RKO (cell line): Measurements from ENCODE around the gene LAMB1.
"Not testable (repeated sequence)": the region's sequence is repeated elsewhere in the genome, so short reads cannot be mapped to it uniquely, and the experiment has no call there.

Experiments used
- DNase-seq: peaks from one replicate; pipeline ENCODE4 v3.0.0-alpha.2; 2016; ENCODE audit warnings: low spot score

LAMB1 gene

GRCh38 chr7:107946451-107946850 lies 56.5 kb downstream of the LAMB1 start:
- no peak for DNase-seq

GRCh38 chr7:107945332-107945731 lies 57.6 kb downstream of the LAMB1 start:
- DNase-seq = no peak

DNA sequence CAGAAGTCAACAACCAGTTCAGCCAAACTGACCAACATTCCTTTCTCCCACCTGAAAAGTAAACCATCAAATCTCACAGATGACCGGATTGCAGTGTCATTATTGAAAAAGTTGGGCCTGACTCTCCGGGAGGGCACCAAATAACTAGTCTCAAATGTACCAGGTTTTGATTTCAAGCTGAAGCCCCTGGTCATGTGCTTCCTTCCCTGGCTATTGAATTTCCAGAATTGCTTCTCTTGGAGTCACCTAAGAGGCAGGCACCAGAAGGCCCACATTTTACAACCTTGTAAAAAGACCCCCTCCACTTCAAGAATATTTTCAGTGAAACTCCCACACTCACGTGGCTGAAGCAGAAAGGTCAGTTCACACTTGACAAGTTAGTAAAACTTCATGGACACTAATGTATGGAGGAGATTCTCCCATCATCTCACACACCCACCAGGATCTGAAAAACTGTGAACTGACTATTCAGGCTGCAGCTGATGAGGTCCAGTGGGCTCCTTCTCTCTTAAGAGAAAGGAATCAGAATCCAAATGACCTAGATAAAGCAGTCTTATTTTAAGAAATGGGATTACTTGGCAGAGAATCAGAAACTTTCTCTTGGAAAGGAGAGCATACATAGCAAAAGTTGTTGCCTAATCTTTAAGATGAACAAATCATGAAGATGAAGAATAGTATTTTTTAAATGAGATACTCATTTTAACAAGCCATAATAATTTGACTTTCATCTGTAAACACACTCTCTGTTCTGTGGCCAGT lies 58.4 kb downstream of the LAMB1 start:
- no peak for DNase-seq

DNA sequence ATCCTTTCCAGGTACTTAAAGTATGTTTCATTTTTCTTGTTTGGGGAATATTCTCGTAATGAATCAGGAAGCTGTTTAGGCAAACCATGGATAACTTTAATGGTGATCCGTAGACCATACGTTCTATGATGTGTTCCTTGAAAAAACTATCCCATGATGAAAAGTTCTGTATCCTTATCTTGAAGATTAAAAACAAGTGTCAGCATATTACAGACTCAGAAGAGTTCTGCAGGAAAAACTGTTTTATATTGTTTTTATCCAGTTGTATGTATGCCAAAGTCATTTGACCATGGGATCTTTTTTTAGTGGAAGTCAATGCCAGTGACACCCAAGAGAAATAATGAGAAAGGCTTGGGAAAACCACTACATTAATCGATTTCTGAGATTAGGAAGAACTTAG lies 59.9 kb downstream of the LAMB1 start:
- no peak for DNase-seq

GRCh38 chr7:107940951-107941350 lies 62.0 kb downstream of the LAMB1 start:
- DNase-seq = no peak

- DNase-seq = no peak
Measured at GRCh38 chr7:107939573-107940489, 63.1 kb downstream of the LAMB1 start.

GRCh38 chr7:107938456-107939250 lies 64.3 kb downstream of the LAMB1 start:
- no peak for DNase-seq

GRCh38 chr7:107937531-107937930 lies 65.4 kb downstream of the LAMB1 start:
- no peak for DNase-seq

DNA sequence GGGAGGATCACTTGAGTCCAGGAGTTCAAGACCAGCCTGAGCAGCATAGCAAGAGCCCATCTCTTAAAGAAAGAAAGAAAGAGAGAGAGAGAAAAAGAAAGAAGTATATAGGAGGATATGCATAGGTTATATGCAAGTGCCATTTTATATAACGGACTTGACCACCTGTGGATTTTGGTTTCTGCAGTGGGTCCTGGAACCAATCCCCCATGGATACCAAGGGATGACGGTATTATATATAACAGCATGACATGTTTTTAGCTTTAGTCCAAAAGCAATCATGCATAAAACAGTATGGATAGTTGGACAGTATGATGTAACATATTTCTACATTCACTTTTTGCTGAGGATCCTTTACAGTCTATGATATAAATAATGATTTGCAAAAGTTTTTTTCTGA lies 66.6 kb downstream of the LAMB1 start:
- DNase-seq = no peak

DNA sequence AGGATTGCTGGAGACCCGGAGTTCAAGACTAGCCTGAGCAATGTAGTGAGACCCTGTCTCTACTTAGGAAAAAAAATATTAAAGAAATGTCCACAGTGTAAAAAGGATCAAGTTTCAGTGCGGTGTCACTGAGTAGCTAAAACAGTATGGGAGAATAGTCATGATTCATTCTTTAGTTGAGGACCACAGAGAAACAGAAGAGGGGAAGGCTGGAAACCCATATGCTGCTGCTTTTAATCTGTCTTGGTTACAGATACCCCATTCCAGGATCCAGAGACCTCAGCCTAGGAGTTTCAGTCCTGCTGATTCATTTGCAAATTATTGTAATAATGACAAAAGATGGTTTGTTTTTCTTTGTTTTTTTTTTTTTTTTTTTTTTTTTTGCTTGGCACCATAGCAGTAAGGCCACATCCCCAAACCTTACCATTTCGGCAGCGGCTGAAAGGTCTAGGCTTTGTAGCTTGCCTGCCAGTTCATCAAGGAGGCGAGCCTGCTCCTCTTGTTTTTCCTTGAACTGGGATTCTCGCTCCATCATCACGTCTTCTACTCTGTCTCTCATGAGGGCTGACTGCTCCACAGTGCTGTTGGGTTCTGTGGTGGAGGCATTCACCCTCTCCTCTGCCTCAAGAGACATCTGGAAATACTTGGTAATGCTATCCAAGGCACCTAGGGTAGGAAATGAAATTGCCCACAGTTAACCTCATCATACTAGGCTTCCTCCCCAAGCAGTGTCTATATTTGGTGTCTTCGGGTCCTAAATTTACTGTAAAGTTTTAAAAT lies 67.8 kb downstream of the LAMB1 start:
- DNase-seq = no peak

DNA sequence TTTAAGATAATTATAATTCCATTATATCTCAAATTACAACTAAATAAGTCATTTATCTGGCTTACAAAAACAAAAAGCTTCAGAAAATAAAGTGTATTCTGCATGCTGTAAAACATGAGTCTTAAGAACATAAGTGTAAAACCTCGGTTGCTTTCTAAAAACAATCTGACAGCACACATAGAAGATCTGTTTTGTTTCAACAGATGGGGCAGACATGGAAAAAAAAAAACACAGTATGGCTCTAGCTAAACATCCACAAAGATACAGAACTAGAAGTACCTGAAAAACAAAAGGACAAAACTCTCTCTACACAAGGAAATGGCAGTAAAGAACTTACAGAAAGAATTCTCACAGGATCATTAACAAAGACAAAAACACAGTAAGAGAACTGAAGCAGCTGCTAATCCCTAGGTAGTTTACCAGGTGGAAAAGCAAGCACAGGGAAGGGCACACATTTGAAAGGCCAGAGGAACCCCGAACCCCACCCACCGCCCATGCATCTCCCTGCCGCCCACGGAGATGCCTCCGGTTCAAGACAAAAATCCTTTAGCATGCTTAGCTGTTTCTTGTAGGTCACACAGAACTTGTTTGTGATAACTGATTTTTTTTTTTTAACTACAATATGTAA lies 69.5 kb downstream of the LAMB1 start:
- DNase-seq = no peak

- DNase-seq = no peak
Measured at GRCh38 chr7:107932805-107933204, 70.2 kb downstream of the LAMB1 start.

- no peak for DNase-seq
Measured at GRCh38 chr7:107931740-107932515, 71.0 kb downstream of the LAMB1 start.

DNA sequence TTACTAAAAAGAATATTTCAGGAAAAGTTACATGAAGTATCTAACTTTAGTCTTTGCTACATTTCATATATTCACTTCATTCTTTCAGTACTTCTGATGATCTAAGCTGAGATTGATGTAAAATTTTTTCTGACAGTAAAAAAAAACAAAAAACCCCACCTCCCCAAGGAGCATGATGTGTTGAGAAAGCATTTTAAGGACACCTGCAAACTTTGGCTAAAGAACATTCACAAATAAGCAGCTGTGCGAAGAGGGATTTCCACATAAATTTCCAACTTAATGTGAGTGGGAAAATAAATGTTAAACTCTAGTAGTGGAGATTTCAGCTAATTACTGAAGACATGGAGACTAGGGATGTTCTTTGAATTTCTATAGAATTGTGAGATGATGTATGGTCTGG lies 76.5 kb downstream of the LAMB1 start:
- DNase-seq = no peak

GRCh38 chr7:107924841-107925504 lies 78.0 kb downstream of the LAMB1 start:
- DNase-seq = no peak

DNA sequence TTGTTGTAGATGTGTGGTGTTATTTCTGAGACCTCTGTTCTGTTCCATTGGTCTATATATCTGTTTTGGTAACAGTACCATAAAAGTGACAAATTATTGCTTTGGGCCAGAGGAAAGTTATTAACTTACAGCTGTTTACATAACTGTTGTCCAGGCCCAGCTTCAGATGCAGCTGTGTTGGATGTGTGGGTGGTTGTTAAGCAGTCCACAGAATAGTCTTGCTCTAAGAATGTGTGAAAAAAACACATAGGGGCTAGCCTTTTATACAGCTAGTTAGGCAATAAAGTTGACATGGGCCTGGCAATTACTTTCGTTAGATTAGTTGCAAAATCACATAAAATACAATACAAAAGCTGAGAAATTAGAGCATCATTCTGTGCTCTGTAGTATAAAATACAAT lies 80.1 kb downstream of the LAMB1 start:
- no peak for DNase-seq

GRCh38 chr7:107921826-107922225 lies 81.1 kb downstream of the LAMB1 start:
- not testable (repeated sequence) for DNase-seq

DNA sequence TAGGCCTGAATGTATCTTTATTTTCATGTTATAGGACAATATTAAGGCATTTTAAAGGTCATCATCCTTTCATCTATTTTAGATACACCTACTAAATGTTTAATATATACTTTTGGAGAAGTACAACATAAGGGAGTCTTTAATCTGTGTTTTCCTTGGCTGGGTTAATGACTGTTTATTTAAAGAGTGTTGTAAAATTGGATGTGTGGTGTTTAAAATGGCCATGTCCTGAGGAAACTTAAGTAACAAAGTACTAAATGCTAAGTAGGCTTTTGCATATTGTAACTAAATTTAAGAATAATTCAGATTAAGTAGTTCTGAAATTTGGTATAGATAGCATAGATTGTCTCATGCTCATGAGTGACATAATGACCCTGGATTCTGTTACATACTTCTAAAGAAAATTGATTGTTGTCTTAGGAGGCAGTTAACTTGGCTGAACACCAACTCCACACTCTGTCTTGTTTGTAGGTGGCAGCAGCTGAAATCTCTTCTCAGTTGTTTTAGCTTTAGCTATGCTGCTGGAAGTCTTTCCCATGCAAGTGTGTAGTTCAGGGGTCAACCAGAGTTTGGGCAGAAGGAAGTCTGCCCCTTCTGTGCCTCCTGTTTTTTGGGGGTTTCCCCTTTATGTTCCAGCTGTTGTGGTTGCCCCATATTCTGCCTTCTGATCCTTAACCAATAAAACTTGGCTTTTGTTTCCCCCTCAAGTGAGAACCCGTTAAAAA lies 82.8 kb downstream of the LAMB1 start:
- no peak for DNase-seq

DNA sequence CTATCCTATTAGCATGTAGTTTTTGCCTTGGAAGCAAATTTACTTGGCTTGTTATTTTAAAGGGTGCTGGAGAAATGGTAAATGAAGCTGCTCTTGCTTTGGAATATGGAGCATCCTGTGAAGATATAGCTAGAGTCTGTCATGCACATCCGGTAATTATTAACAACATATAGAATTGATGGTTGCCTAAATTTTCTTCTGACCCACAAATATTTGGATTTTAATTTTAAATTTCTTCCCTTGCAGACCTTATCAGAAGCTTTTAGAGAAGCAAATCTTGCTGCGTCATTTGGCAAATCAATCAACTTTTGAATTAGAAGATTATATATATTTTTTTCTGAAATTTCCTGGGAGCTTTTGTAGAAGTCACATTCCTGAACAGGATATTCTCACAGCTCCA lies 84.0 kb downstream of the LAMB1 start:
- DNase-seq = no peak
